GM18867 (cell line): Measurements from ENCODE around the gene SUSD3.
"Not testable (repeated sequence)": the region's sequence is repeated elsewhere in the genome, so short reads cannot be mapped to it uniquely, and the experiment has no call there.

Source experiments
- ATAC-seq: cut with Tn5 transposase; IDR thresholded peaks from one replicate; pipeline ENCODE4 v1.9.1; 2021; ENCODE audit warnings: mild to moderate bottlenecking, moderate library complexity; ENCODE audit not compliant: unreplicated experiment

SUSD3 gene

GRCh38 chr9:93091453-93092081 is 33.1 kb downstream of the SUSD3 start:
- ATAC-seq = no peak

GRCh38 chr9:93092251-93092991 is 33.9 kb downstream of the SUSD3 start:
- no peak for ATAC-seq

GRCh38 chr9:93093127-93093876 is 34.8 kb downstream of the SUSD3 start:
- ATAC-seq = no peak

- no peak for ATAC-seq
Observed at GRCh38 chr9:93093877-93094657, 35.6 kb downstream of the SUSD3 start.

GRCh38 chr9:93094658-93095204 is 36.2 kb downstream of the SUSD3 start:
- ATAC-seq = no peak

GRCh38 chr9:93095205-93096130 is 37.0 kb downstream of the SUSD3 start:
- peak; percentile 68 for ATAC-seq

- peak; percentile 15 for ATAC-seq
Observed at GRCh38 chr9:93096131-93096802, 37.8 kb downstream of the SUSD3 start, which contains the start of gene CARD19. TSS of gene CARD19 (plus strand) at chr9:93096217. CDS start at chr9:93096346, 129 bp downstream.

- ATAC-seq = no peak
Observed at GRCh38 chr9:93096811-93097382, 38.4 kb downstream of the SUSD3 start.

GRCh38 chr9:93097511-93098201 is 39.2 kb downstream of the SUSD3 start:
- no peak for ATAC-seq

GRCh38 chr9:93098236-93098946 is 39.9 kb downstream of the SUSD3 start:
- ATAC-seq = no peak

GRCh38 chr9:93099551-93100275 is 41.2 kb downstream of the SUSD3 start:
- ATAC-seq = no peak

GRCh38 chr9:93100276-93100636 is 41.8 kb downstream of the SUSD3 start:
- no peak for ATAC-seq

GRCh38 chr9:93101086-93101485 is 42.6 kb downstream of the SUSD3 start:
- ATAC-seq = not testable (repeated sequence)

- no peak for ATAC-seq
Observed at GRCh38 chr9:93105620-93106019, 47.1 kb downstream of the SUSD3 start.

GRCh38 chr9:93107151-93107824 is 48.8 kb downstream of the SUSD3 start:
- no peak for ATAC-seq

- ATAC-seq = no peak
Observed at GRCh38 chr9:93107825-93108161, 49.3 kb downstream of the SUSD3 start.
